GM19240 (cell line): Measurements from ENCODE around the gene CIB2.

Source experiments
- DNase-seq: peaks from one replicate; pipeline ENCODE4 v3.0.0; 2011; ENCODE audit warnings: low spot score; ENCODE audit not compliant: insufficient read length

The CIB2 gene

DNA sequence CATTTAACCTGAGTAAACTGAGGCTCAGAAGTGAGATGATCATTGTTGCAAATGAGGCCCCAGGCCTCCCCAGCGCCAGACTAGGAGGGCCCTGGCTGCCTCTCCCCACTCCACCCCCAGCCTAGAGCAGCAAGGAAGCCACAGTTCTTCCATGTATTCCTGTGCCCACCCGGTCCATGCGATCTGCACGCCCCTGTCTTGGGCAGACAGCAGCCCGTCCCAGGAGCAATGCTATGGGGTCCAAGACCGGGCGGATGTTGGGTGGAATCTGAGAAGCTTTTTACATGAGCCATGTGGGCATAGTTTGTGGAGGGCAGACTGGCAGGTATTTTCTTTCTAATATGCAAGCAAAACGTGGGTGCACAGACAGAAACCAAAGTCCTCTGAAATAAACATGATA is 23.8 kb downstream of the CIB2 start:
- no peak for DNase-seq

DNA sequence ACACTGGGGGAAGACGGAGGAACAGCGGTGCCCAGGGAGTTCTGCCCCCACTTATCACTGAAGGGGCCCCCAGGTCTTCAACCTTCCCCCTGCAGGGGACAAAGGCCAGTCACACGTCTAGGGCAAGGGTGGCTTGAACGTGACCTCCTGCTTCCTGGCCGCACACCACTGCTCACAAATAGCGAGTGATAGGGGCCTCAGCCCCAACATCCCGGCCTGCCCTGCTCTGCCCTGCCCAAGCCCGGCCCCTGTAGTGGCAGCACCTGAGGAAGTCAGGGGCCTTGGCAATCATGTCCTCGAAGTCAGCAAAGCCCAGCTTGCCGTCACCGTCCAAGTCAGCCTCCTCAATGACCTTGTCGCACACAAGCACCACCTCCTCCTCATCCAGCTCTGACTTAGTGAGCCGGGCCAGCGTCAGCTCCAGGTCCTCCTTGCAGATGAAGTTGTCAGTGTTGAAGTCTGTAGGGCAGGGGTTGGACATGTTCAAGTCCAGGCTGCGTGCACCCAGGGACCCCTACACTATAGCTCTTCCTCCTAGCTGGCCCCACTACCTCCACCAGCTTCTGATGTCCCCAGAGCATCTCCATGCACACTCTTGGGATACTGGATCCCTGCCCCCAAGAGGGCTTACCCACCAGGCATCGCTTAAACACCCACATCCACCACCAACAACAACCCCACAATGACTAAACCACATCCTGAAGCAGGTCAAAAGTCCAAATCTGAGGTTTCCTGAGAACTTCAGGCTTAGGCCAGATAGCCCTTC is 25.6 kb downstream of the CIB2 start:
- DNase-seq, result no peak

DNA sequence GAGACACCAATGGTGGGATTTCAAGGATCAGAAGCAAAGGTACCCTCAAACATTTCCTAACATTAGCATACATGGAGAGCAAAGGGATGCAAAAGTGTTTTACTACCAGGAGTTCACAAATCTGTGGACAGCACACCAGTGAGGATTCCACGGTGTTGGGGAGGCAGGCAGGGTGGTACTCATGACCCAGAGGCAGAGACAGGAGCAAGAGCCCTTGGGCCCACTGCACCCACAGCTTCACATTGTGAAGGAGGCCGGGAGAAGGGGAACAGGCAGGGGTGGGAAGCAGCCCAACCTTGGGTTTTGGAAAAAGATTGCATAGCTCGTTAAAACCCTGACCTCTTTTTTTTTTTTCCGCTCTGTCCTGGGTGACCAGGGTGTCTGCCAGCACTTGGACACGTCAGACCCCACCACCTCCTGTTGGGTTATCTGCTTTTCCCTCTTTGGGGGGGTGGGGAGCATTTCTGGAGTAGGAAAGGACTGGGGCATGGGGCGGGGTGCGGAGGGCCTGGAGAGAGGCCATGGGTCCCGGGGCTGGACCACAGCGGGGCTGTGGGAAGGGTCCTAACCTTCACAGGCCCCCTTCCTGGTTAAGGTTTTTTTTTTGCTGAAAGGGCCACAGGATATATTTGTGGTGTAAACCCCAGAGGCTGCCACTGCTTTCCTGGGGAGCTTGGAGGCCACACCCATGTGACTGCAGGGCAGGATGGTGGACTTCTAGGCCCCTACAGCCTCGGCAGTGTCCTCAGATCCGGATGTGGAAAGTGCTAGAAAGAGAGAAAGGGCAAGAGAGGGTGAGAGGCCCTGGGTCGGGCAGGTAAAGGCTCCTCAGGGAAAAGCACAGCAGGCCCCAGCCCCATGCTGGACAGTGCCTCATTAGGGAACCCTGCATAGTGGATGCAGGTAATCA is 26.4 kb downstream of the CIB2 start:
- no peak for DNase-seq

DNA sequence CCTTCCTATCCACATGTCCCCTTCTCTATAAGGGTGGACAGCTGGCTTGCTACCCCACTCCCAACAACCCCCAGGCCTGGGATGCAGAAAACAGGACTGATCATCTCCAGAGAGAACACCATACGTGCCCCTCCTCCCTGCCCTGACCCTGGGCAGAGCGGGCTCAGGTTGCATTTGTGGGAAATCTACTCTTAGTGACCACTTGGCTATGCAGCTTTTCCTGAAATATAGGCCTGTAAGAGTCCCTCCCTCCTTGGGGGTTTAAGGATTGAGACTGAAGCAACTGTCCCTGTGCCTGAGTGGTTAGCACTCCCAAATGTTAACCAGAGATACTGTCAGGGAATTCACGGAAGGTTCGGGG is 27.1 kb downstream of the CIB2 start:
- no peak for DNase-seq

DNA sequence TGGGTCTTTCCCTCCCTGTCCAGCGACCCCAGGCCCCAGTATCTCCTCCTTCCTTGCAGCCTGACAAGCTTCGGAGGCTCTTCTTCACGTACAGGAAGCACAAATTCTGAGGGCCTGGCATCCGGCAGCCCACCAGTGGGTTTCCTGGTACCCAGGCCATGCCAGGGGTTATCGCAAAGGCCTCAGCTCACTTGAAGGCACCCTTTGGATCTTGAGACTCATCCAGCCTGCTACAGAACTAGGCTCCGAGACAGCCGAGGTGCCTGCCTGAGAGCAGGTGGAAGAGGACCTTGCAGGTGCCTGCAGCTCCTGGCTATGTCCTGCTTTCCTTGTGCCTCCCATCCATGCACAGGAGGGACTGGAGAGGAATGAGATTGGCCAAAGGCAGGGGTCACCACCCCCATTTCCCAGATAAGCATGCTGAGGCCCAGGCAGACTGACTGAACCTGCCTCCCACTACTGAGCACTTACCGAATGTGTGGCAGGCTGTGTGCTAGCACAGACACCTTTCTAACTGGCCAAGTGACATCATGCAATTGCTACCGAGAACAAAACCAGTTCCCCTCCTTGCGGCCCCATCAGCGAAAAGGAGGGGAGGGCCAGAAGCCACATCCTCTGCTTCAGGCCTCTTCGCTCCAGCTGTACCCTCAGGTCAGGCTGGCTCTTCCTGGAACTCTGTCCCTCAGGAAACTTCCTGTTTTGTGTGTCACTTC is 27.7 kb downstream of the CIB2 start:
- DNase-seq, result peak; percentile 87

DNA sequence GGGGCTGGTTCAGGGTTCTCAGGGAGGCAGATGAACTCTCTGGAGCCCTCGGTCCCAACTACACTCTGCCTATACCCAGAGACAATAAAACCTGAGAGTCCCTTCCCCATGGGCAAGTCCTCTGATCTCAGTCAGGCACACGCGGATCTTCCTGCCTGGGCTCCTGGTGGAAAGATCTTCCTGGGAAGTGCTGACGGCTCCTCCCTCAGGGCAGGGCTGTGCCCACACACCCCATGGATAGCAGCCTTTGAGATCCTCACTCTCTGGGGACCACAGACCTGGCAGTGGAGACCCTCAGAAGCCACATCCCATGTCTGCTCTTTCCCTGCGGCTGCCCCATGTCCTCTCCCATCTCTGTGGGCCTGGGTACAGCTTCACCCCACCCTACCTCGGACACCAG is 28.5 kb downstream of the CIB2 start:
- DNase-seq, result no peak

DNA sequence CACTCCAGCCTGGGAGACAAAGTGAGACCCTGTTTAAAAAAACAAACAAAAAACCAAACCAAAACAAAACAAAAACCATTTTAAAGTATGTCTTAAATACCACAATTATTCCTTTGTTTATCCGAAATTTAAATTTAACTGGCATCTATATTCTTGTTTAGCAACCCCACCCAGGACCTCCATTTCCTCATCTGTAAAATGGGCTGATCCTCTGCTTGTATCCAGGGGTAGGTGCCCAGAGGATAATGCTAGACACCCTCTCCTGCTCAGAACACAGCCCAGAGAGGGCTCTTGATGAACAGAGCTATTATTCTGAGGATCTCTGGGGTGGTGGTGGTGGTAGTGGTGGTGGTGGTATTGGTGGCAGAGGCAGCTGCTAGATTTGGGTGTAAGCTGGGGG is 29.0 kb downstream of the CIB2 start:
- no peak for DNase-seq

DNA sequence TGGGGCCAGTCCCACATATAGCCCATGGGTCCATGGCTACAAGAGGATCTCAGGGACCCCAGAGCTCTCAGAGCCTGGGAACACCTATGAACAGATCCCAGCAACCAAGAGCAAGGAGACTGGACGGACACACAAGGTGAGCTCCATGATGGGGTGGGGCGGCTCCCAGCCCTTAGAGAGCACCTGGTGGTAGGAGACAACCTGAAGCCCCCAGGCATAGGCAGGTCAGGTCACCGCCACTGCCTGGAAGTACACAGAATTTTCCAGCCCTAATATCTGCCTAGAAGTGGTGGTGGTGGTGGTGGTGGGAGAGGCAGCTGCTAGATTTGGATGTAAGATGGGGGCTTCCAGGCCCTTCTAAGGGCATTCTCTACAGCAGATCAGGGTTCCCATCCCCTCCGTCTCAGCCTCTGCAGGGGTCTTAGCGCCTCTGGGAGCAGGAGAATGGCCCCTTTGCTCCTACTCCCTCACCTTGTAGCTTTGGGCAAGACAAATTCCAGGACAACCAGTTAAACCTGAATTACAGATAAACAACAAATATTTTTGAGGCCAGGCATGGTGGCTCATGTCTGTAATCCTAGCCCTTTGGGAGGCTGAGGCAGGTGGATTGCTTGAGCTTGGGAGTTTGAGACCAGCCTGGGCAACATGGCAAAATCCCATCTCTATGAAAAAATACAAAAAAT is 29.7 kb downstream of the CIB2 start:
- DNase-seq, result no peak

DNA sequence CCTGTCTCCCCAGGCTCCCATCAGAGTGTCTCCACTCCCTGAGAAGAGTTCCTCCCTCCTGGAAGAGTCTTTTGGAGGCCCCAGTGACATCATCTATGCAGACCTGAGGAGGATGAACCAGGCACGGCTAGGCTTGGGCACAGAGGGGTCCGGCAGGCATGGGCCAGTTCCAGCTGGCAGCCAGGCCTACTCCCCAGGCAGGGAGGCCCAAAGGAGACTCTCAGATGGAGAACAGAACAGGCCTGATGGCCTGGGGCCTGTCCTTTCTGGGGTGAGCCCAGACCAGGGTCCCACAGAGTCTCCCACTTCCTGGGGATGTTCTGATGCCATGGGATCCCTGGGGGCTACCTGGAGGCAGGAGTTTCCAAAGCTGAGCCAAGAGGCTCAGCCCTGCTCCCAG is 30.4 kb downstream of the CIB2 start:
- DNase-seq, result no peak

DNA sequence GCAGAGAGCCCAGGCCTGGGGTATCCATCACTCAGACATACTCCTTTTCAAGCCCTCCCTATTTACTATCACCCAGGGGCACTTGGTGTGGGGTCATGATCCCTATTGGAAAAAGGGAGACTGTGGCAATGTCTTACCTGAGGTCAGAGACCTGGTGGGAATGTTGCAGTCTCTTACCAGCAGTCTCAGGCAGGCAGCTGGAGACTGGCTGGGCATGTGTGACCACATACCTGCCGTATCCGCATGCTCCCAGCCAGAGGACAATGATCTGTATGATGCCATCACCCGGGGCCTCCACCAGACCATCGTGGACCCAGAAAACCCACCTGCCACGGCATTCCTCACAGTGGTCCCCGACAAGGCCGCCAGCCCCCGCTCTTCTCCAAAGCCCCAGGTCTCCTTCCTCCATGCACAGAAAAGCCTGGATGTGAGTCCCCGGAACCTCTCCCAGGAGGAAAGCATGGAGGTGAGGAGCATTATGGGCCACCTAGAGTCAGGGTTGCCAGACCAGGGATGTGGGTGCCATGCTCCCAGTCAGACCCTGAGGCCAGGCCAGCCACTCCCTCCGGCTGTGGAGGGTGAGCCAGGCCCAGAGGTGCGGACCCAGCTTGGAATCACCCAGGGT is 33.0 kb downstream of the CIB2 start:
- DNase-seq, result no peak

DNA sequence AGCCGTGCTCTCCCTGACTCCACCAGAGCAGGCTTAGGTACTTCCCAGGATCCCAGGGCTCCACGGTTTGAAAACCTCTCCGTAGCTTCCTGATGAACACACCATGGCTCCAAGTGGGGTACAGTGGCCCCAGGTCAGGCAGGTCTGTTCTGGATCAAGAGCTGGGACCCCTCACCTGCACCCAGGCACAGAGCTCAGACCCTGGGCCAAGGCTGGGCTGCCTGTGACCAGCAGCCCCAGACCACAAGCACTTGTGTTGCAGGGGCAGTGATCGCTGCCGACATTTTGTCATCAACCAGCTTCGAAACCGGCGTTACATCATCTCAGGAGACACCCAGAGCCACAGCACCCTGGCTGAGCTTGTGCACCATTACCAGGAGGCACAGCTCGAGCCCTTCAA is 33.6 kb downstream of the CIB2 start:
- no peak for DNase-seq

DNA sequence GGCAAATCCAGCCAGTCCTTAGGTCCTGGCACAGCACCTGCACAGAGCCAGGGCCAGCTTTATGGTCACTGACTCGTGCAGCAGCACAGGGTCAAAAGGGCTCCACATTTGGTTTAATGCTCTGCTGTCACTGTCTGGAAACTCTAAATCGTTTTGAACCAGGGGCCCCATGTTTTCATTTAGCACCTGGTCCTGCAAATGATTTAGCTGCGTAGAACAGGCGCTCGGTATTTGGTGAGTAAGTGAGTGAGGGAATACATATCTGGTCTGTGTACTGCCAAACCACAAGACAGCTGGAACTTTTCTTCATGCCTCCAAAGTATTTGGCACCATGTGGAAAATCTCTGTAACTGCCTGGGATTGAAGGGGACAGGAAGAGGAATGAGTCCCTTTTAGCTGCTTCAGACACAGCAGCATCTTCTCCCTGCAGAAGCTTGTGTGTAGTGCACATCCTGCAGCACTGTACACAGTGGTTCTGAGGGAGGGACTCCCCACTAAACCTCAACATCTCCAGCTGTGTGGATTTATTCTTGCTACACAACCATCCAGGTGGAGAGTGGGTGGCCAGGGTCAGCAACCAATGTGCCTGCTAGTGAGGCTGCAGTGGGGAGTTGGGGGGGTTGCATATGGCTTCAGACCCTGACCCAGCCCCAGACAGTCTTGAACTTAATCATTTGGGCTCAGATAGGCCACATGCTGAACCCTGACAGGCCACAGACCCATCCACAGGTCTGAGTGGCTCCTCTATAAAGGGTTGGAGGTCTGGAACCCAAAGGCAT is 37.8 kb downstream of the CIB2 start:
- DNase-seq, result no peak

DNA sequence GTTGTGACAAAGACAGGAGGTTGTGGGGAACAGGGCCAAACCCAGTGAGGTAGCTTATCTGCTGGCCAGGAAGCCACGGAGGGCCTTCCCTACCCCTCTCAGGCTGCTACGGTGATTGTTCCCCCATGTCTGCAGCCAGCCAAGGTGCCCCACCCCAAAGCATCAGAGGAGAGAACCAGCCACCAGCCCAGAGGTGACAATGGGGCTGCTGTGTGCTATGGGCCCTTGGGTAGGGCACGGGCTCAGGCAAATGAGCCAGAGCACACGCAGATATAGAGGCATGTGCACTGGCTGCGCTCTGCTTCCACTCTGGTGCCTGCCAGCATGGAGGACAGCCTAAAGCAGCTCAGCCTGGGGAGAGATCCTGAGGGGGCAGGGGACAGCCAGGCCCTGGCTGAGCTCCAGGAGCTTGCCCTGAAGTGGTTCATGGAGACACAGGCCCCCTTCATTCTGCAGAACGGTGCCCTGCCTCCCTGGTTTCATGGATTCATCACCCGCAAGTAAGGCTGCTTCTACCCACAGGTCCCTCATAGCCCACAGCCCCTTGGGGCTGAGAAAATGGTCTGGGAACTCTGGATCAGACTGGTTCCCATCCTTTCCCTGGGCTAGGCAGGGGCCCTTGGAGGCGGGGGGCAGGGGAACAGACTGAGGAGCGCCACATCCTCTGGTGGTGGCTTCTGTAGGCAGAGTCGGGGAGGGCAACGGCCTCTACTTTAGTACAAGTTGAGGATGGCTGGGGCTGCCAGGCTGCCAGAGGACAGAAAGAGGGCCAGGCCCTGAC is 38.8 kb downstream of the CIB2 start, which contains the start of gene SH2D7:
SH2D7 (plus strand) TSS at position 301 of the 781 bp plus-strand sequence; CDS start at position 325, 24 bp downstream.
- no peak for DNase-seq

DNA sequence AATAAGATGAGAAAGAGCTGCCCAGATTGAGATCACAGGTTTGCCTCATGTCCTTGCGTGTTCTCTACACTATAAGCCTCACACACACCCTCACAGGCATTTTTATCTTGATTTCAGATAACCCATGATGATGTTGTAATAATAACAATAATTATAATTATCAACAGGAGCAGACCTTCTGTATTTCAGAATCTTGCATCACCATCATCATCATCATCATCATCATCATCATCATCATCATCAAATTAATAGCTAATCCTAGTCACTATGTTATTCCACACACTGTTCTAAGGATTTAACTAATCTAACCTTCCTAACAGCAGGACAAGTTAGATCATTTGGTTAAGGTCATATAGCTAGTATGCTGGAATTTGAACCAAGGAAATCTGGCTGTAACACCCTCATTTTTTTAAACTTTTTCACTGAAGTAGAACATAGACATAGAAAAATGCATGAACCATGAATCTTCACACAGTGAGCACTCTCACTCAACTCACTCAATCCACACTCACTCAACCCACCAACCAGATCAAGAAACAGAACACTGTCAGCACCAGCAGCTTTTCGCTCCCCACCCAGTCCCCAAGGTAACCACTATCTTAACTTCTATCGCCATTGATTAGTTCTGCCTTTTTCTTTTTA is 40.7 kb downstream of the CIB2 start:
- no peak for DNase-seq

DNA sequence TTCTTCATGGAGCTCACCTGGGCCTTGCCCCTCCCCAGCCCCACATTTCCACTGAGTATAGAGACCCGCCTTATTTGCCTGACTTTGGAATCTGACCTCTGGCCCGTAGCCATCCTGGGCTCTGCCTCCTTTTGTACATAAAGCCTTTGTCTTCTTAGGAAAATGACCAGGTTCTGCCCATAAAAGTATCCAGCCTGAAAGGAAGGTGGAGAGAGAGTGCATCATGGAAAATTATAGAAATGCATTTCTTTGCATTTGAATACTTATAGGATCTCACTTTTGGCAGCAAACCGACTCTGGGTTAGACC is 42.5 kb downstream of the CIB2 start:
- DNase-seq, result no peak

DNA sequence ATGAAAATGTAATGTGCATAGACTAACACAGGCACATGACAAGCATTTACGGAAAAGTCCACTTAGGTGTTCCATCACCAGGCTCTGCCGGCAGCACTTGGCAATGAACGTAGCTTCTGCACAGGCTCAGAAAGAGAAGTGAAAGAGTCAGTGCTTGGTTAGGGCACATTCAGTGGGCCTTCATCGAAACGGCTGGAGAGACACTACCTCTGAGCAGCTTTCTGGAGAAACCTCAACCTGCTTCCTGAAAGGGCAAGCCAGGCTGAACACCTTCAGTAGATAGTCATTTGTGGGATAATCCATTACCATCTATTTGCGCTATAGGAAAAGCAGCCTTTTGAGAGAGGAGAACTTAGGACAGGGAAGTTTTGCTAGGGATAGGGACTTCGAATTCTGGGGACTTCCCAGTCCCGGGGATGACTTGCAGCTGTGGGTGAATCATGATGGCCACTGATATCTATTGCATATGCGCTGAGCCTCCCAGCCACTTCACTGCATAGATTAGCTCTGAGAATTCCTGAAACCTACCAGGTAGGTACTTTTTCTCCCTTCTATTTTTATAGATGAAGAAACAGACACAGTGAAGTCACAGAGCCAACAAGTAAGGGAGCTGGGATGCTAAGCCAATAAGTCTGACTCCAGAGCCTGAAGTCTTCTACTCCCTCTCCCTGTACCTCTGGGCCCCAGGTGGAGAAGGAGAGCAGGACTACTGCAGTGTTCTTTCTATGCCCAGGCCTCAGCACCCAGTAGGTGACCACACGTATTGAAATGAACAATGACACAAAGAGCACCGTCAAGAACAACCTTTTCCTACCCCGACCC is 43.1 kb downstream of the CIB2 start:
- DNase-seq, result peak; percentile 48

DNA sequence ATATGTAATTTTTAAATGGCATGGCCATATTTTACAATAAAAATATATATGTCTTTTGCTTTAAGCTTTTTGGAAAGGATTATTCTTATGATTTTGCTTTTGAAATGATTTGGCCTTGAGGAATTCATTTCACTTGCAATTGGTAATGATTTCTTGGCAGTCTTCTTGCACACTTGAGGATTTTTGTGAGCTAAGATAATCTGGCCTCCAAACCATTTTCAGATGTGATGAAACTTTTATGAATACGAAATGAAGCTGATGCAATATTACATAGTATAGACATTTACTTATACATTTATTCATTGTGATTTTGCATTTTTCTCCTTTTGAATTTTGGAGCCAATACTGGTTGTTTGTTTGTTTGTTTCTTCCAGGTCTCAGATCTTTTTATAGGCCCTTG is 45.3 kb downstream of the CIB2 start:
- no peak for DNase-seq

DNA sequence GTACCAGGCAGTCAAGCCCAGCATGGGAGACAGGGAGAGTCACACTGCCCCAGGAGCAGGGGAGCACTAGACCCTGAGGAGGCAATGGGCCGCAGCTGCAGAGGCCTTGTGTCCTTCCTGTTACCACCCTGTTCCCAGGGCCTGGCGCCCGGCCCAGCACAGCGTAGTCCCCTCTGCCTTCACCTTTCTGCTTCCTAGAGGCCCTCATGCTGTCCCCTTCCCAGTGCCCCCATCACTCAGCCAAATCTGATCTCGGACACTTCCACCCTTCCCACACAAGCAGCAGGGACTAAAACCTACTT is 46.8 kb downstream of the CIB2 start:
- no peak for DNase-seq
